GM18498 (cell line): ENCODE results near the gene PLCD1.

Source experiments
- ATAC-seq: cut with Tn5 transposase; IDR thresholded peaks from one replicate; pipeline ENCODE4 v1.9.1; 2021; ENCODE audit warnings: mild to moderate bottlenecking, moderate library complexity; ENCODE audit not compliant: unreplicated experiment

PLCD1 gene

GRCh38 chr3:37968813-37969595 lies 60.4 kb downstream of the PLCD1 start:
- no peak for ATAC-seq

- ATAC-seq = no peak
These were observed 61.2 kb downstream of the PLCD1 start for GRCh38 chr3:37968199-37968598.

- peak; percentile 83 for ATAC-seq
These were observed 62.1 kb downstream of the PLCD1 start for GRCh38 chr3:37967260-37967881.

- ATAC-seq = no peak
These were observed 64.7 kb downstream of the PLCD1 start for GRCh38 chr3:37964716-37965115.

- ATAC-seq = no peak
These were observed 65.3 kb downstream of the PLCD1 start for GRCh38 chr3:37964146-37964545.

- ATAC-seq = no peak
These were observed 65.8 kb downstream of the PLCD1 start for GRCh38 chr3:37963635-37964034.

GRCh38 chr3:37963016-37963415 lies 66.4 kb downstream of the PLCD1 start:
- no peak for ATAC-seq

- no peak for ATAC-seq
These were observed 67.6 kb downstream of the PLCD1 start for GRCh38 chr3:37961622-37962431.

GRCh38 chr3:37957539-37957936 lies 71.9 kb downstream of the PLCD1 start:
- no peak for ATAC-seq
